ENCODE data around the gene MAP3K6. TPM values are rescaled to one million over a fixed set of nuclear protein-coding genes. Genes with fewer than 3 reads are reported as not detected.

MAP3K6 gene
- total and polyA plus RNA-seq, 2 of the 4 experiments (the other 2 are of a cell fraction) = 4.8 to 15.9 TPM

- Histone ChIP-seq H4K91ac (ENCODE audit: insufficient read depth, low read depth, low read length) (no peak within 1 kb of the TSS), H3K56ac (ENCODE audit: extremely low read depth, insufficient read depth, low read length) (no peak within 1 kb of the TSS), H3K23ac (ENCODE audit: low read depth, low read length) (no peak within 1 kb of the TSS), H3K4me1 (ENCODE audit: control insufficient read depth, insufficient read depth, low read length) (no peaks in the 10 kb centered on the region), H3K79me1 (ENCODE audit: low read depth in 1 of 2, low read length in 2 of 2) (no peaks in the 10 kb centered on the region), H2AK9ac (replicated peaks; ENCODE audit: low read depth, low read length, poor library complexity) (no peak within 1 kb of the TSS), H3K9me1 (ENCODE audit: insufficient read depth, low read length) (no peaks in the 10 kb centered on the region), H3K4me2 (ENCODE audit: low read depth, low read length) (no peak within 1 kb of the TSS), H3K18ac (ENCODE audit: low read depth, low read length) (no peak within 1 kb of the TSS), H3K27me3 (ENCODE audit: control insufficient read depth, insufficient read depth, low read length) (peaks cover 34% of the 10 kb centered on the region), H2AK5ac (ENCODE audit: low read depth, low read length) (no peak within 1 kb of the TSS), H3K27ac (ENCODE audit: insufficient read depth, low read length) (no peak within 1 kb of the TSS), H2AFZ (replicated peaks; ENCODE audit: low read length, poor library complexity) (no peak within 1 kb of the TSS), H2BK5ac (ENCODE audit: low read depth, low read length, poor library complexity, severe bottlenecking) (no peak within 1 kb of the TSS), H2BK120ac (ENCODE audit: low read depth, low read length) (no peak within 1 kb of the TSS), H3K9me3 (ENCODE audit: control insufficient read depth, insufficient read depth, low read length) (no peaks in the 10 kb centered on the region), H3K4ac (ENCODE audit: low read depth, low read length) (no peak within 1 kb of the TSS), H4K20me1 (ENCODE audit: insufficient read depth, low read length) (no peaks in the 10 kb centered on the region; the same call in 1 of the 2 replicates), H3K14ac (replicated peaks; ENCODE audit: low read depth, low read length) (no peak within 1 kb of the TSS), H4K5ac (ENCODE audit: low read depth, low read length) (no peak within 1 kb of the TSS), H2BK15ac (ENCODE audit: low read depth, low read length) (no peak within 1 kb of the TSS), H2BK20ac (ENCODE audit: low read depth, low read length) (no peak within 1 kb of the TSS), H4K8ac (ENCODE audit: low read depth in 2 of 2, low read length in 2 of 2) (no peak within 1 kb of the TSS), H3K9ac (ENCODE audit: low read depth, low read length) (no peak within 1 kb of the TSS), H3K4me3 (ENCODE audit: insufficient read depth, low read depth, low read length) (no peak within 1 kb of the TSS), H3K36me3 (ENCODE audit: control insufficient read depth, insufficient read depth, low read length) (no peaks in the 10 kb centered on the region)
- no peak for TF ChIP-seq RCOR1 (IDR thresholded peaks at IDR 0.05; ENCODE audit: insufficient replicate concordance, low read length)
- TF ChIP-seq SMC3 (IDR thresholded peaks at IDR 0.05; ENCODE audit: low read depth, low read length) = no peak
- TF ChIP-seq MAZ (IDR thresholded peaks at IDR 0.05; ENCODE audit: borderline replicate concordance, low read depth, low read length) = no peak
- TF ChIP-seq CTCF (conservative IDR thresholded peaks at IDR 0.05; ENCODE audit: low read depth, low read length) = no peak
- TF ChIP-seq, protein P1, sequence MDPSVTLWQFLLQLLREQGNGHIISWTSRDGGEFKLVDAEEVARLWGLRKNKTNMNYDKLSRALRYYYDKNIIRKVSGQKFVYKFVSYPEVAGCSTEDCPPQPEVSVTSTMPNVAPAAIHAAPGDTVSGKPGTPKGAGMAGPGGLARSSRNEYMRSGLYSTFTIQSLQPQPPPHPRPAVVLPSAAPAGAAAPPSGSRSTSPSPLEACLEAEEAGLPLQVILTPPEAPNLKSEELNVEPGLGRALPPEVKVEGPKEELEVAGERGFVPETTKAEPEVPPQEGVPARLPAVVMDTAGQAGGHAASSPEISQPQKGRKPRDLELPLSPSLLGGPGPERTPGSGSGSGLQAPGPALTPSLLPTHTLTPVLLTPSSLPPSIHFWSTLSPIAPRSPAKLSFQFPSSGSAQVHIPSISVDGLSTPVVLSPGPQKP (IDR thresholded peaks at IDR 0.05; ENCODE audit: borderline replicate concordance, low read depth, low read length) = no peak
- CTCF ChIA-PET = interaction anchor here (1.3 kb wide), 1 partner anchor 82 kb away, joined by 3 read pairs; no protein-coding TSS in a partner anchor
- ATAC-seq (ENCODE audit: low read depth) = no peak
- intact Hi-C loops (cut with micrococcal nuclease) = no loop called here
- POLR2A ChIA-PET (ENCODE audit: unreplicated experiment) = no interaction called here
- in situ Hi-C loops (cut with MboI; ENCODE audit: low sequenced_read_pairs) = no loop called here
- BruUV-seq (replicated peaks) = no TSS peak
- no peak for DNase-seq
- dilution Hi-C loops (cut with HindIII; ENCODE audit: low sequenced_read_pairs, unreplicated experiment) = no loop called here
- 17% methylated on average over 14 of the region's 43 CpGs; no CpG with 5 or more reads in 1 of the 2 experiments for WGBS, 2 experiments (ENCODE audit: extremely low coverage in 2 of 2, insufficient read length in 1 of 2)
Observed at GRCh38 chr1:27383039-27383605, 16.4 kb upstream of the MAP3K6 start, which contains the start of gene CD164L2. Gene CD164L2, minus strand, starts transcription at chr1:27383333. Its CDS starts 94 bp downstream, at chr1:27383239.
